ENCODE data around the gene PLPPR5.

DNA sequence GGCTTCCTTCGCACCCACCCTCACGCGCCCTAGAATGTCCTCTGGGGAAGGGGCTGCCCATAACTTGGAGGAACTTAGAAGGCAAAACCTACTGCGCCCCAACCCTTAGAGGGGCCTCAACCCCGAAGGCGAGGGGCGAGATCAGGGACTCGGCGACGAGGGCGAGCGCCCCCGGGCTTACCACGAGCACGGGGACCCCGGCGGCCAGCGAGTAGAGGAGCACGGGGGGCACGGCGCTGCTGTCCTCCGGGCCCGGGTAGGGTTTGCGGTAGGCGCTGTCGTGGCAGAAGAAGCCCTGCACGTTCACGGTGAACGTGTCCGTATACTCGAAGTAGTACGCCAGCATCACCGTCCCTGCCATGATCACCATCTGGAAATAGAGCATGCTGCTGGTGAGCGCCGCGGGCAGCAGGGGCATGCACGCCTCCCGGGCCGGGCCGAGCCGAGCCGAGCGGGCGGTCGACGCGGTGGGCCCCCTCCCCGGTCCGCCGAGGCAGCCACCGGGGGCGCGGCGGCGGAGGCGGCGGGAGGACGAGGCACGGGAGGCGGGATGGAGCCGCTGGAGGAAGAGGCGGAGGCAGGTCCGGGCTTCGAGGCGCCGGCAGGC is 304 bp downstream of the PLPPR5 start:
- no peak for TF ChIP-seq POLR2A (IDR thresholded peaks at IDR 0.05; ENCODE audit: borderline replicate concordance, extremely low read depth, insufficient read depth, insufficient read length)
- TF ChIP-seq POLR2AphosphoS5 (IDR thresholded peaks at IDR 0.05; ENCODE audit: low read depth, low read length), result no peak
- TF ChIP-seq CTCF (IDR thresholded peaks at IDR 0.05 in 2 of 3, conservative IDR thresholded peaks at IDR 0.05 in 1 of 3; ENCODE audit: borderline replicate concordance in 1 of 3, insufficient read depth in 1 of 3, low read depth in 2 of 3, low read length in 2 of 3), result no peak
- TF ChIP-seq EZH2 (IDR thresholded peaks at IDR 0.05), result no peak
- TF ChIP-seq, protein P1, sequence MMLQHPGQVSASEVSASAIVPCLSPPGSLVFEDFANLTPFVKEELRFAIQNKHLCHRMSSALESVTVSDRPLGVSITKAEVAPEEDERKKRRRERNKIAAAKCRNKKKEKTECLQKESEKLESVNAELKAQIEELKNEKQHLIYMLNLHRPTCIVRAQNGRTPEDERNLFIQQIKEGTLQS (IDR thresholded peaks at IDR 0.05), result no peak
- TF ChIP-seq MAX (IDR thresholded peaks at IDR 0.05), result no peak
- no peak for TF ChIP-seq SP1 (IDR thresholded peaks at IDR 0.05; ENCODE audit: low read depth)
- TF ChIP-seq, protein P2, sequence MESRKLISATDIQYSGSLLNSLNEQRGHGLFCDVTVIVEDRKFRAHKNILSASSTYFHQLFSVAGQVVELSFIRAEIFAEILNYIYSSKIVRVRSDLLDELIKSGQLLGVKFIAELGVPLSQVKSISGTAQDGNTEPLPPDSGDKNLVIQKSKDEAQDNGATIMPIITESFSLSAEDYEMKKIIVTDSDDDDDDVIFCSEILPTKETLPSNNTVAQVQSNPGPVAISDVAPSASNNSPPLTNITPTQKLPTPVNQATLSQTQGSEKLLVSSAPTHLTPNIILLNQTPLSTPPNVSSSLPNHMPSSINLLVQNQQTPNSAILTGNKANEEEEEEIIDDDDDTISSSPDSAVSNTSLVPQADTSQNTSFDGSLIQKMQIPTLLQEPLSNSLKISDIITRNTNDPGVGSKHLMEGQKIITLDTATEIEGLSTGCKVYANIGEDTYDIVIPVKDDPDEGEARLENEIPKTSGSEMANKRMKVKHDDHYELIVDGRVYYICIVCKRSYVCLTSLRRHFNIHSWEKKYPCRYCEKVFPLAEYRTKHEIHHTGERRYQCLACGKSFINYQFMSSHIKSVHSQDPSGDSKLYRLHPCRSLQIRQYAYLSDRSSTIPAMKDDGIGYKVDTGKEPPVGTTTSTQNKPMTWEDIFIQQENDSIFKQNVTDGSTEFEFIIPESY (IDR thresholded peaks at IDR 0.05; ENCODE audit: extremely low read depth, insufficient replicate concordance, low read length), result no peak
- TF ChIP-seq CEBPB (IDR thresholded peaks at IDR 0.05; ENCODE audit: low read depth), result no peak
- TF ChIP-seq, protein P3, sequence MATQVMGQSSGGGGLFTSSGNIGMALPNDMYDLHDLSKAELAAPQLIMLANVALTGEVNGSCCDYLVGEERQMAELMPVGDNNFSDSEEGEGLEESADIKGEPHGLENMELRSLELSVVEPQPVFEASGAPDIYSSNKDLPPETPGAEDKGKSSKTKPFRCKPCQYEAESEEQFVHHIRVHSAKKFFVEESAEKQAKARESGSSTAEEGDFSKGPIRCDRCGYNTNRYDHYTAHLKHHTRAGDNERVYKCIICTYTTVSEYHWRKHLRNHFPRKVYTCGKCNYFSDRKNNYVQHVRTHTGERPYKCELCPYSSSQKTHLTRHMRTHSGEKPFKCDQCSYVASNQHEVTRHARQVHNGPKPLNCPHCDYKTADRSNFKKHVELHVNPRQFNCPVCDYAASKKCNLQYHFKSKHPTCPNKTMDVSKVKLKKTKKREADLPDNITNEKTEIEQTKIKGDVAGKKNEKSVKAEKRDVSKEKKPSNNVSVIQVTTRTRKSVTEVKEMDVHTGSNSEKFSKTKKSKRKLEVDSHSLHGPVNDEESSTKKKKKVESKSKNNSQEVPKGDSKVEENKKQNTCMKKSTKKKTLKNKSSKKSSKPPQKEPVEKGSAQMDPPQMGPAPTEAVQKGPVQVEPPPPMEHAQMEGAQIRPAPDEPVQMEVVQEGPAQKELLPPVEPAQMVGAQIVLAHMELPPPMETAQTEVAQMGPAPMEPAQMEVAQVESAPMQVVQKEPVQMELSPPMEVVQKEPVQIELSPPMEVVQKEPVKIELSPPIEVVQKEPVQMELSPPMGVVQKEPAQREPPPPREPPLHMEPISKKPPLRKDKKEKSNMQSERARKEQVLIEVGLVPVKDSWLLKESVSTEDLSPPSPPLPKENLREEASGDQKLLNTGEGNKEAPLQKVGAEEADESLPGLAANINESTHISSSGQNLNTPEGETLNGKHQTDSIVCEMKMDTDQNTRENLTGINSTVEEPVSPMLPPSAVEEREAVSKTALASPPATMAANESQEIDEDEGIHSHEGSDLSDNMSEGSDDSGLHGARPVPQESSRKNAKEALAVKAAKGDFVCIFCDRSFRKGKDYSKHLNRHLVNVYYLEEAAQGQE (IDR thresholded peaks at IDR 0.05; ENCODE audit: low read depth), result no peak
- no peak for TF ChIP-seq FOSL1 (IDR thresholded peaks at IDR 0.05; ENCODE audit: low read depth)
- no peak for TF ChIP-seq EGR1 (IDR thresholded peaks at IDR 0.05; ENCODE audit: low read depth)
- TF ChIP-seq ELF1 (IDR thresholded peaks at IDR 0.05; ENCODE audit: borderline replicate concordance, low read depth), result no peak
